Trophoblast cell (in vitro differentiated cells and primary cell): ENCODE data around the gene LGALS1.

Experiments used
- DNase-seq, 2 donors: peaks; one replicate each; pipeline ENCODE4 v3.0.0-alpha.2; 2016
- H2AFZ ChIP-seq: 2 replicates; pipeline ENCODE4 v1.6.1; 2013; ENCODE audit warnings: low read length, moderate library complexity, mild to moderate bottlenecking; ENCODE audit not compliant: insufficient read depth, poor library complexity
- H2AK5ac ChIP-seq: 2 replicates; pipeline ENCODE4 v1.6.1; 2013; ENCODE audit warnings: mild to moderate bottlenecking, low read length
- H2BK120ac ChIP-seq: 2 replicates; pipeline ENCODE4 v1.6.1; 2013; ENCODE audit warnings: low read length, mild to moderate bottlenecking, moderate library complexity; ENCODE audit not compliant: insufficient read depth, poor library complexity
- H2BK12ac ChIP-seq: 2 replicates; pipeline ENCODE4 v1.6.1; 2013; ENCODE audit warnings: mild to moderate bottlenecking, low read length, moderate library complexity
- H2BK5ac ChIP-seq: 2 replicates; pipeline ENCODE4 v1.6.1; 2013; ENCODE audit warnings: low read length, low read depth, moderate library complexity, mild to moderate bottlenecking; ENCODE audit not compliant: poor library complexity
- H3K14ac ChIP-seq: 2 replicates; pipeline ENCODE4 v1.6.1; 2013; ENCODE audit warnings: mild to moderate bottlenecking, low read length
- H3K18ac ChIP-seq: 2 replicates; pipeline ENCODE4 v1.6.1; 2013; ENCODE audit warnings: mild to moderate bottlenecking, low read length
- H3K23ac ChIP-seq: 2 replicates; pipeline ENCODE4 v1.6.1; 2013; ENCODE audit warnings: low read length
- H3K27ac ChIP-seq: 2 replicates; pipeline ENCODE4 v1.5.1; 2013; ENCODE audit warnings: low read depth, mild to moderate bottlenecking, inconsistent platforms, low read length, moderate library complexity
- H3K27me3 ChIP-seq: 2 replicates; pipeline ENCODE4 v1.6.1; 2013; ENCODE audit warnings: inconsistent platforms, mild to moderate bottlenecking, low read length, moderate library complexity; ENCODE audit not compliant: insufficient read depth
- H3K36me3 ChIP-seq, 2 experiments: 1 replicate in 1 of 2; 2 replicates in 1 of 2; pipeline ENCODE4 v1.6.1; 2013; ENCODE audit warnings: low read length in 2 of 2, mild to moderate bottlenecking in 2 of 2, moderate library complexity in 1 of 2; ENCODE audit not compliant: insufficient read depth in 2 of 2, control insufficient read depth in 1 of 2
- H3K4ac ChIP-seq: 2 replicates; pipeline ENCODE4 v1.6.1; 2013; ENCODE audit warnings: low read depth, mild to moderate bottlenecking, low read length, moderate library complexity
- H3K4me1 ChIP-seq, 2 experiments: 1 replicate in 1 of 2; 2 replicates in 1 of 2; pipeline ENCODE4 v1.6.1; 2013; ENCODE audit warnings: low read length in 2 of 2, mild to moderate bottlenecking in 2 of 2, moderate library complexity in 1 of 2; ENCODE audit not compliant: insufficient read depth in 2 of 2, control insufficient read depth in 1 of 2
- H3K4me2 ChIP-seq: 2 replicates; pipeline ENCODE4 v1.6.1; 2013; ENCODE audit warnings: inconsistent platforms, mild to moderate bottlenecking, low read length, moderate library complexity
- H3K4me3 ChIP-seq: 2 replicates; pipeline ENCODE4 v1.5.1; 2013; ENCODE audit warnings: mild to moderate bottlenecking, low read depth, low read length, inconsistent platforms
- H3K79me1 ChIP-seq: one replicate; pipeline ENCODE4 v1.6.1; 2013; ENCODE audit warnings: low read length
- H3K79me2 ChIP-seq: 2 replicates; pipeline ENCODE4 v1.6.1; 2013; ENCODE audit warnings: low read length, mild to moderate bottlenecking; ENCODE audit not compliant: control insufficient read depth, insufficient read depth, poor library complexity
- H3K9ac ChIP-seq: 2 replicates; pipeline ENCODE4 v1.6.1; 2013; ENCODE audit warnings: mild to moderate bottlenecking, low read length
- H3K9me3 ChIP-seq: 2 replicates; pipeline ENCODE4 v1.6.1; 2013; ENCODE audit warnings: low read depth, mild to moderate bottlenecking, control low read depth, inconsistent platforms, low read length; ENCODE audit not compliant: insufficient read depth
- H4K12ac ChIP-seq: 2 replicates; pipeline ENCODE4 v1.6.1; 2013; ENCODE audit warnings: low read depth, mild to moderate bottlenecking, low read length, moderate library complexity
- H4K8ac ChIP-seq: 2 replicates; pipeline ENCODE4 v1.6.1; 2013; ENCODE audit warnings: low read depth, mild to moderate bottlenecking, low read length, moderate library complexity
- H4K91ac ChIP-seq: one replicate; pipeline ENCODE4 v1.6.1; 2013; ENCODE audit warnings: low read depth, mild to moderate bottlenecking, low read length, moderate library complexity
- WGBS: extraction: QIAGEN DNeasy Blood & Tissue Kit; methylation state at CpG from one replicate; pipeline ENCODE4 v1.1.7; 2013; ENCODE audit warnings: missing lambda C conversion rate; ENCODE audit not compliant: insufficient read length, insufficient coverage; ENCODE audit errors: extremely low coverage; 5-methylcytosine and 5-hydroxymethylcytosine counted together

The LGALS1 gene

DNA sequence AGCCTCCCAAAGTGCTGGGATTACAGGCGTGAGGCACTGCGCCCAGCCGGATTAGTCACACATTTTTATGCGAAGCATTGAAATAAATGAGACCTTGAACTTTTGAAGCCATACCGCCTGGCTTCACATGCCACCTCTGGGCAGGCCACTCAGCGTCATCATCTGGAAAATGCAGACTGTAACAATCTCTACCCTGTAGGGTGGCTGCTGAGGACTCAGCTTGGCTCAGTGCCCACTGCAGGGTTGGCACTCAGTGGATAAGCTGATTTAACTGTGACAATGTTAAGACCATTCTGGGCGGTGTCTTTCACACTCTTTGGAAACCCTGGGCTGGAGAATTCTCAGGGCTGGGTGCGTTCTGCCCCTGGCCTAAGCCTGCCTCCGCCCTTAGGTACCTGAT, 27.5 kb upstream of the LGALS1 start:
- Histone ChIP-seq H3K23ac (no peak overlapping the region), H3K79me2 (no peaks in the 10 kb centered on the region), H4K12ac (no peak overlapping the region), H3K9me3 (peaks cover 4% of the 10 kb centered on the region), H3K18ac (no peak overlapping the region), H3K4me2 (no peak overlapping the region), H2BK5ac (no peak overlapping the region), H3K27ac (no peak overlapping the region), H3K4me3 (no peak overlapping the region), H3K79me1 (no peaks in the 10 kb centered on the region), H3K27me3 (no peaks in the 10 kb centered on the region), H3K14ac (no peak overlapping the region), H3K9ac (no peak overlapping the region), H2BK12ac (no peak overlapping the region), H3K36me3 (peaks cover 77 to 78% of the 10 kb centered on the region in 2 experiments), H2BK120ac (no peak overlapping the region), H4K91ac (no peak overlapping the region), H4K8ac (no peak overlapping the region), H3K4me1 (no peaks in the 10 kb centered on the region), H3K4ac (no peak overlapping the region), H2AK5ac (no peak overlapping the region), H2AFZ (no peak overlapping the region)
- no CpG with 5 or more reads among the region's 9 CpGs for WGBS
- DNase-seq = no peak

DNA sequence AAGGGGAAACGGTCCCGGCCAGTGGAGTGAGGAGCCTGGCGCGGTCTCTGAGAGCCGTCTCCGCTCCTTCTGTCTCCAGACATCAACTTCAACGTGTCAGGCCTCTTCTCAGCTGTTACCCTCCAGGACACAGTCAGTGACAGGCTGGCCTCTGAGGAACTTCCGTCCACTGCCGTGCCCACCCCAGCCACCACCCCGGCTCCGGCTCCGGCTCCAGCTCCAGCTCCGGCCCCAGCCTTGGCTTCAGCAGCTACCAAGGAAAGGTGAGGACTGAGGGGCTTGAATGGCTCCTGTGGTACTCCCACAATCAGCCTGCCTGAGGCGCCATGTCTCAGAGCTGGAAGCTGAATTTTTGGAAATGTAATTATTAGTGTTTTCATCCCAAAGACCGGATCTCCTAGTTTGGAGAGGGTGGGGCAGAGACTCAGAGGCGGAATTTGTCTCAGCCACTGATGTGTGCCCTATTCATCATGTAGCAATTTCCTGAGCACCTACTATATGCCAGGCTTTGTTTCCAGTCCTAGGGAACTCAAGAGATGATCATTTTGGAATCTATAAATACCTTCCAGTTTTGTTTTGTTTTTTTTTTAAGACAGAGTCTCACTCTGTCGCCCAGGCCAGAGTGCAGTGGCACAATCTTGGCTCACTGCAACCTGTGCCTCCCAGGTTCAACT, 24.8 kb upstream of the LGALS1 start:
- H3K4me3 ChIP-seq = no peak overlapping the region
- DNase-seq = no peak
- no peak overlapping the region for H2AK5ac ChIP-seq
- H3K79me1 ChIP-seq = no peaks in the 10 kb centered on the region
- H2BK120ac ChIP-seq = no peak overlapping the region
- H2BK5ac ChIP-seq = no peak overlapping the region
- H3K27me3 ChIP-seq = no peaks in the 10 kb centered on the region
- WGBS = no CpG with 5 or more reads among the region's 17 CpGs
- no peak overlapping the region for H2BK12ac ChIP-seq
- peaks cover 71% of the 10 kb centered on the region in 2 experiments for H3K36me3 ChIP-seq
- no peak overlapping the region for H3K9ac ChIP-seq
- H3K27ac ChIP-seq = no peak overlapping the region
- no peak overlapping the region for H4K91ac ChIP-seq
- H2AFZ ChIP-seq = no peak overlapping the region
- H3K4ac ChIP-seq = no peak overlapping the region
- H3K14ac ChIP-seq = no peak overlapping the region
- no peak overlapping the region for H4K8ac ChIP-seq
- no peak overlapping the region for H3K23ac ChIP-seq
- no peak overlapping the region for H3K18ac ChIP-seq
- H3K4me1 ChIP-seq = no peaks in the 10 kb centered on the region
- no peak overlapping the region for H3K4me2 ChIP-seq
- peaks cover 4% of the 10 kb centered on the region for H3K9me3 ChIP-seq
- no peak overlapping the region for H4K12ac ChIP-seq
- H3K79me2 ChIP-seq = no peaks in the 10 kb centered on the region

GRCh38 chr22:37654563-37655251, 20.7 kb upstream of the LGALS1 start:
- Histone ChIP-seq H2BK12ac (no peak overlapping the region), H3K27me3 (no peaks in the 10 kb centered on the region), H3K79me2 (peaks cover 3% of the 10 kb centered on the region), H2BK120ac (no peak overlapping the region), H4K12ac (no peak overlapping the region), H3K9me3 (peaks cover 5% of the 10 kb centered on the region), H3K4me2 (no peak overlapping the region), H3K27ac (no peak overlapping the region), H3K4ac (no peak overlapping the region), H3K18ac (no peak overlapping the region), H2BK5ac (no peak overlapping the region), H3K4me1 (peaks cover 8 to 9% of the 10 kb centered on the region in 2 experiments), H4K91ac (no peak overlapping the region), H3K14ac (no peak overlapping the region), H3K23ac (no peak overlapping the region), H4K8ac (no peak overlapping the region), H3K36me3 (peaks cover 43% of the 10 kb centered on the region in 2 experiments), H2AFZ (no peak overlapping the region), H3K9ac (no peak overlapping the region), H3K79me1 (no peaks in the 10 kb centered on the region), H2AK5ac (no peak overlapping the region), H3K4me3 (no peak overlapping the region)
- DNase-seq = no peak
- no CpG with 5 or more reads among the region's 14 CpGs for WGBS

DNA sequence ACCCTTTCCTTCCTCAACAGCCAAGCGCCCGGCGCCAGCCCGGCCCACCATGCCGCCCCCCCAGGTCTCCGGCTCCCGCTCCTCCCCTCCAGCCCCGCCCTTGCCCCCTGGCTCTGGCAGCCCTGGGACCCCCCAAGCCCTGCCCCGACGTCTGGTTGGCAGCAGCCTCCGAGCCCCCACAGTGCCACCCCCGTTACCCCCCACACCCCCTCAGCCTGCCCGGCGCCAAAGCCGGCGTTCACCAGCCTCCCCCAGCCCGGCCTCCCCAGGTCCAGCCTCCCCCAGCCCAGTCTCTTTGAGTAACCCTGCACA, 20.2 kb upstream of the LGALS1 start:
- H4K12ac ChIP-seq = no peak overlapping the region
- no peak overlapping the region for H3K4ac ChIP-seq
- H2BK120ac ChIP-seq = no peak overlapping the region
- H3K23ac ChIP-seq = no peak overlapping the region
- no peak overlapping the region for H2BK12ac ChIP-seq
- peaks cover 38 to 39% of the 10 kb centered on the region in 2 experiments for H3K36me3 ChIP-seq
- H3K27ac ChIP-seq = no peak overlapping the region
- H3K14ac ChIP-seq = no peak overlapping the region
- H4K8ac ChIP-seq = no peak overlapping the region
- peaks cover 3% of the 10 kb centered on the region for H3K79me2 ChIP-seq
- no peak overlapping the region for H2AFZ ChIP-seq
- H3K79me1 ChIP-seq = no peaks in the 10 kb centered on the region
- H3K9me3 ChIP-seq = peaks cover 5% of the 10 kb centered on the region
- H2BK5ac ChIP-seq = no peak overlapping the region
- H3K4me3 ChIP-seq = no peak overlapping the region
- no peak overlapping the region for H3K4me2 ChIP-seq
- H3K18ac ChIP-seq = no peak overlapping the region
- no peak overlapping the region for H3K9ac ChIP-seq
- H3K27me3 ChIP-seq = no peaks in the 10 kb centered on the region
- WGBS = no CpG with 5 or more reads among the region's 17 CpGs
- DNase-seq = no peak
- H4K91ac ChIP-seq = no peak overlapping the region
- peaks cover 8 to 9% of the 10 kb centered on the region in 2 experiments for H3K4me1 ChIP-seq
- no peak overlapping the region for H2AK5ac ChIP-seq
